GOT3 (cell line): ENCODE data around the gene EPHB1.

Source experiments
- DNase-seq: peaks from one replicate; lab custom pipeline; 2025; ENCODE audit warnings: mixed read lengths; lab: John Stamatoyannopoulos, UW

The EPHB1 gene

DNA sequence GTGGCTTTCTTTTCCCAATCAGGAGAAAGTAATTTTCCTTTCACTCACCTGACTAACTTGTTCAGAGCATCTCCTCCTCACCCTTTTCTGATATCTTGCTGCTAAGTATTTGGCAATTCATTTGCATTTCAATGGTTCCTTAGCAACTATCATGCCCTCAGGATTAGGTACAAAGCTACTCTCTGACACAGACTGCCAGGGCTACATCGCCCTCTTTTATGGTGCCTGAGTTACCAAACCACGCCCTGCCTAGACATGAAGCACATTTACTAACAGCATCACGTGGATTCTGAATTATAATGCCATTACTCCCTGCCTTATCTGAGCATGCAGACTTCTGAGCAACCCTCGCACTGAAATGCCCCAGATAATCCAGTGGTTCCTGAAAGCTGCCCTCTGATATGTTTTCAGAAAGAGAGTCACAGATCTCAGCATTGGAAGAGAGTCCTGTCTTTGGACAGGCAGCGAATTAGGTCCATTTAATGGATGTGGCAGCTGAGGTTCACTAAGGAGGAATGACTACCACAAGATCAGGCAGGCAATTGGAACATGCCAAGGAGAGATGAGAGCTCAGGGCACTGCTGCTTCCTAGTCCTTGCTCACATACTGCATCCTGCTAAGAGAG, 14.5 kb downstream of the EPHB1 start:
- no peak for DNase-seq

DNA sequence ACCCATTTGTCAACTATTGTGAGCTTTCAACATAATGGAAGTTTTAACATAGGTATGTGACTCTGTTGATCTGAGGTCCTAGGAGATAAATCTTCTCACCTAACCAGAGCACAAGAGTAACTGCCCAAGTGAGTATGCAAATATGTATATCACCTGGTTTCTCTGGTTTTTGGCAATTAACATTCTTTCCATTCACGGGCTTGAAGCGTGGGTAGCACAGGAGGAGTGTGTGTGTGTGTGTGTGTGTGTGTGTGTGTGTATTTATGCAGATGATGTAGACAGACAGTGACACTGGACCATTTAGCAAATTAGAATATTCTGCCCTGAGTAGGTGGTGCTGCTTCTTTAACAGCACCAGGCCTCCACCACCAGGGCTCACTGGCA, 15.0 kb downstream of the EPHB1 start:
- no peak for DNase-seq

GRCh38 chr3:134810850-134811249, 15.8 kb downstream of the EPHB1 start:
- no peak for DNase-seq

DNA sequence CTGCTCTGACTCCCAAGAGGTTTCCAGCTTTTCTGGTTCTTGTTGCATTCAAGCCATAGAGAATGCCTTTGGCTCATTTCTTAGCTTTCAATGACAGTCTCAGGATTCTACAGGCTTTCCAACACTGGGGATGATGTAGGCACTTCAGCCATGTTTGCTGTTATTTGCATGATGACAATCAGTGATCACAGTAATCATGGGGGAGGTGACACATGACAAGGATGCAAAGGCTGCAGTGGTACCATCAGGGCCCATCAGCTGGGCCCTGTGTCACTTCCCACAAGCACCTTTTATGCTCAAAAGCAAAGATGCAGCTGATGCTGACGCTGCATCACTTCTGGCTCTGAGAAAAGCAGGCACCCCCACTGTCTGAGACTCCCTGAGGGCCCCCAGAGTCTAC, 18.6 kb downstream of the EPHB1 start:
- no peak for DNase-seq

GRCh38 chr3:134815519-134815918, 20.5 kb downstream of the EPHB1 start:
- no peak for DNase-seq

DNA sequence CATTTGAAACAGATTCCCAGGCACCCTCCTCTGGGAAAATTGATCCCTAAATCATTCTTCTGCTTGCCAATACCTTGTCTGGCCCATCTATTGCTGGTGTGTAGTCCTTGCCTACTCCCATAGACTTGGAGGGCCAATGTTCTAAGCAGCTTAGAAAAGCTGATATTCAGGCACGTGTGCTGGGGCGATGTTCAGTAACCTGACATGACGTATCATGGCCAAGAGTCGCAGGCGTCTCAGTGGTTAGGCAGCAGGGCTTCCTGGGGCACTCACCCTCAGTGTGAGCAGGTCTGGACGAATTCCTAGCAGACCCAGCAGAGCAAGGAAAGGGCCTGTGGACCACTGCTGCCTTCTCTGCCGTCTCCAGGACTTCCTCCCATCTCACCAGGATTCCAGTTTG, 21.6 kb downstream of the EPHB1 start:
- no peak for DNase-seq

DNA sequence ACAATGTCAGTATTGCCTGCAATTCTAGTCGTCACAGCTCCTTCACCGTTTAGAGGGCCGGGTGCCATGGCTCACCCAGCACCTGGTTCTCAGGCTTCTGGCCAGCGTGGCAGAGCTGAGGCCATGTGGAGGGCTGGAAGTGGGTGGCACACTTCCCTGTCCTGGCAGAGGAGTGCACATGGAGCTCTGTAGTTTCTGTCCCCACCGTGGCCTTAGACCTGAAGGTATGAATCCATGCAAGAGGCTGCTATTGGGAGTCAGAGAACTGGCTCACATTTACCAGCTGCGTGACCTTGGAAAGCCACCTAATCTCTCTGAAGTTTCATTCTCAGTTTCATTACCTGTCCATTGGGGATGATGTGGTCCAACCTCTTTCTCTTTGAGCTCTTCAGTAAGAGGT, 22.2 kb downstream of the EPHB1 start:
- DNase-seq, result no peak

- no peak for DNase-seq
Observed at GRCh38 chr3:134820994-134821393, 25.9 kb downstream of the EPHB1 start.

GRCh38 chr3:134822090-134822489, 27.0 kb downstream of the EPHB1 start:
- no peak for DNase-seq

- DNase-seq, result no peak
Observed at GRCh38 chr3:134823679-134824078, 28.6 kb downstream of the EPHB1 start.

DNA sequence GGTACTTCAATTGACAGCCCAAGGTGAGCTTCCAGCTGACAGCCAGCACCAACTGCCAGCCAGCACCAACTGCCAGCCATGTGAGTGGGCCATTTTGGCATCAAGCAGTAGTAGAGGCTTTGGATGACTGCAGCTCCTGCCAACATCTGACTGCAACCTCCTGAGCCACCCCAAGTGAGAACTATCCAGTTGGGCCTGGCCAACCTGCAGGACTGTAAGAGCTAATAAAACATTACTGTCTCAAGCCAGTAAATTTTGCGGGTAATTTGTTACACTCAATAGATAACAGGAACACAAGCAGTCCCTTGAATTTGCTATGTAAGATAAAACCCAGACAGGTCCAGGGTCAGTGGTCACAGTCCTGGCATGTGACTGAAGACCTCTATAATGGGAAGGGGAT, 29.7 kb downstream of the EPHB1 start:
- no peak for DNase-seq

- no peak for DNase-seq
Observed at GRCh38 chr3:134827213-134827612, 32.2 kb downstream of the EPHB1 start.

DNA sequence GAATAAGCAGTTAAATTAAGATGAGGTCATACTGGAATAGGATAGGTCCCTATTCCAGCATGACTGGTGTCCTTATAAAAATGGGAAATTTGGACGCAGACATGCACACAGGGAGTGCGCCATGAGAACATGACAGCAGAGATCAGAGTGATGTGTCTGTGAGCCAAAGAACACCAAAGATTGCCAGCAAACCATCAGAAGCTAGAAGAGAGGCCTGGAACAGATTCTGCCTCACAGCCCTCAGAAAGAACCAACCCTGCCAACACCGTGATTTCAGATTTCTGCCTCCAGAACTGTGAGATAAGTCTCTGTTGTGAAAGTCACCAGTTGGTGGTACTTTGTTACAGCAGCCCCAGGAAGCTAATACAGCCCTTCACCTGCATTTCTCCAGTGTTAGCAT, 34.7 kb downstream of the EPHB1 start:
- DNase-seq, result no peak

GRCh38 chr3:134832585-134832984, 37.5 kb downstream of the EPHB1 start:
- no peak for DNase-seq

DNA sequence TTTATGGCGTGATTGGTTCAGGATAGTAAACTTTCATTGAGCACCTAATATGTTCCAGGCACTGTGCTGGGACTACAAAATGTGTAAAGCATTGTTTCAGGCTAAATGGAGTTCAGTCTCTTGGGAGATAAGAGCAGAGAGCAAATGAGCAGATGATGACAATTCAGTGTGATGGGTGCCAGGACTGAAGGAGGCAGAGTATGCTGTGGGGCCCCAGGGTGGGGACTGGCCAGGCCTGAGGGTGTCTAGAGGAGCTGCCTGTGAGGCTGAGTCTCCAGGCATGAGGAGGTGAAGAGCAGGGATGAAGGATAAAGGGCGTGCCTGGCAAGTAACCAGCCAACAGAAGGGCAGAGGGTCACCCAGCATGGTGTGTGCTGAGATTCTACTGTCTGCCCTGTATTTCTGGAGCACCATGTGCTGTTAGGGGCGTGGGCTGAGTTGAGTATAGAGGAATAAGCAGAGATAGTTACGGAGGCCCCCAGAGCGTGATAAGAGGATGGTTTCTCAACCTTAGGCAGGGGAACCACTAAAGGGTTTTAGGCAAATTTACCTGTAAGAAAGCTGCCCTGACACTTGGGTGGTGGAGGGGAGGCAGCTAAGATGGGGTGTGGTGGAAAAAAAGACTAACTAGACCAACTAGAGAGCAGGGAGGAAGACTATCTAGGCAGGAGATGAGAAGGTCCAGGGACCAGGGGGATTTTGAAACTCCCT, 38.5 kb downstream of the EPHB1 start:
- DNase-seq, result no peak

DNA sequence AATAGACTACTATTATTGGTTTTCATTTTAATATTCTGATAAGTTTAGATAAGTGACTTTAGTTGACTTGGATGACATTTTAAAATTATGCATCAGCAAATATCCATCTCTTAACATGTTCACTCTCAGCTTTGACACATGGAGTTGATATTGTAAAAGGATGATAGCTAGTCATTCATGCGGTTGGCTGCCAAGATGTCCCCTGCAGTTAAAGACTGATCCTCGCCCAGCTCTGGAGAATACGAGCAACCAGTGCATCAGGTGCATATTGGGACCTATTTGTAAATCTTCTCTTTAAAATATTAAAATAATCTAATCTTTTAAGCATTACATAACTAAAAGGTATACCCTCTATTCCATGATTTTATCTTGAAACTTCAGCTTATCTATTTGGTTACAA, 41.9 kb downstream of the EPHB1 start:
- DNase-seq, result no peak

- DNase-seq, result no peak
Observed at GRCh38 chr3:134838599-134838998, 43.5 kb downstream of the EPHB1 start.

GRCh38 chr3:134839422-134839821, 44.4 kb downstream of the EPHB1 start:
- no peak for DNase-seq

- no peak for DNase-seq
Observed at GRCh38 chr3:134839990-134840389, 44.9 kb downstream of the EPHB1 start.

- DNase-seq, result no peak
Observed at GRCh38 chr3:134840459-134840858, 45.4 kb downstream of the EPHB1 start.

- no peak for DNase-seq
Observed at GRCh38 chr3:134846084-134846483, 51.0 kb downstream of the EPHB1 start.

DNA sequence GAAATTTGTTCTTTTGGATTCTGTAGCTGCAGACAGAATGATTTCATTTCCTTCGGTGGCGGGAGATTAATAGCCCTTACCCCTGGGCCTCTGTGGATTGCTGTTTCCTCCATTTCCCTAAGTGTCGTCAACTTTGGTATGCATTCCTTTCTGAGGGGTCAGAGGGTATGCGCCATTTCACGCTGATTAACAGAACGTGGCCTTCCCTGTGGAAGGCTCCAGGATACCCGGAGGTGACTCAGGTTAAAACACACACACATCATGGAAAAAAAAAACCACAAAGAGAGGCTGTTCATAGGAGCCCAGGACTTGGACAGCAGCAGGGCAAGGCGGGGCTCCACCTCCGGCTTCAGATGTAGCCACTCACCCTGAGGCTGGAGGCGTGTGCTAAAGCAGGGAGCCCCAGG, 51.9 kb downstream of the EPHB1 start:
- peak; percentile 80 for DNase-seq

GRCh38 chr3:134847349-134847748, 52.3 kb downstream of the EPHB1 start:
- DNase-seq, result no peak

- no peak for DNase-seq
Observed at GRCh38 chr3:134849561-134849960, 54.5 kb downstream of the EPHB1 start.
